Measurements from ENCODE around the gene CNNM3. TPM values are rescaled to one million over a fixed set of nuclear protein-coding genes. Genes with fewer than 3 reads are reported as not detected.

Gene CNNM3
- total RNA-seq, 1 donor from 2014 or later: 14.7 TPM

DNA sequence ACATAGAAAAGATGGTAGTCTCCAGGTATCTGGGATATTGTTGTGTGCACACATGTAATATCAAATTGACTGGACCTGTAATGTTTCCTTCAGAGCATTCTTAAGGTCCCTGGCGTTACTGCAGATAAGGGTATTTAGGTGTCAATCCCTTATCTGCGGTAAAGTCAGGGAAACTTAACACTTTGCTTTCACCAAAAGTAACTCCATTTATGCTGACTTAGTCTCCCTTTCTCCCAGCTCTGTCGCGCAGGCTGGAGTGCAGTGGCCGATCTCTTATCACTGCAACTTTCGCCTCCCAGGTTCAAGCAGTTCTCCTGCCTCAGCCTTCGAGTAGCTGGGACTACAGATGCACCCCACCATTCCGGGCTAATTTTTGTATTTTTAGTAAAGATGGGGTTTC is 1.8 kb downstream of the CNNM3 start:
- Mint-ChIP-seq H3K36me3 (ENCODE audit: low read depth, unreplicated experiment) (no peaks in the 10 kb centered on the region), H3K27me3 (ENCODE audit: unreplicated experiment) (peaks cover 10% of the 10 kb centered on the region), H3K9me3 (ENCODE audit: unreplicated experiment) (no peaks in the 10 kb centered on the region), H3K27ac (ENCODE audit: unreplicated experiment) (peak overlapping the region; percentile 67), H3K4me3 (ENCODE audit: unreplicated experiment) (peak overlapping the region; percentile 86), H3K4me1 (ENCODE audit: unreplicated experiment) (peaks cover 20% of the 10 kb centered on the region)
- TF ChIP-seq, protein P1, sequence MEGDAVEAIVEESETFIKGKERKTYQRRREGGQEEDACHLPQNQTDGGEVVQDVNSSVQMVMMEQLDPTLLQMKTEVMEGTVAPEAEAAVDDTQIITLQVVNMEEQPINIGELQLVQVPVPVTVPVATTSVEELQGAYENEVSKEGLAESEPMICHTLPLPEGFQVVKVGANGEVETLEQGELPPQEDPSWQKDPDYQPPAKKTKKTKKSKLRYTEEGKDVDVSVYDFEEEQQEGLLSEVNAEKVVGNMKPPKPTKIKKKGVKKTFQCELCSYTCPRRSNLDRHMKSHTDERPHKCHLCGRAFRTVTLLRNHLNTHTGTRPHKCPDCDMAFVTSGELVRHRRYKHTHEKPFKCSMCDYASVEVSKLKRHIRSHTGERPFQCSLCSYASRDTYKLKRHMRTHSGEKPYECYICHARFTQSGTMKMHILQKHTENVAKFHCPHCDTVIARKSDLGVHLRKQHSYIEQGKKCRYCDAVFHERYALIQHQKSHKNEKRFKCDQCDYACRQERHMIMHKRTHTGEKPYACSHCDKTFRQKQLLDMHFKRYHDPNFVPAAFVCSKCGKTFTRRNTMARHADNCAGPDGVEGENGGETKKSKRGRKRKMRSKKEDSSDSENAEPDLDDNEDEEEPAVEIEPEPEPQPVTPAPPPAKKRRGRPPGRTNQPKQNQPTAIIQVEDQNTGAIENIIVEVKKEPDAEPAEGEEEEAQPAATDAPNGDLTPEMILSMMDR (IDR thresholded peaks at IDR 0.05; ENCODE audit: unreplicated experiment): no peak
- no peak for DNase-seq (ENCODE audit: low spot score)

DNA sequence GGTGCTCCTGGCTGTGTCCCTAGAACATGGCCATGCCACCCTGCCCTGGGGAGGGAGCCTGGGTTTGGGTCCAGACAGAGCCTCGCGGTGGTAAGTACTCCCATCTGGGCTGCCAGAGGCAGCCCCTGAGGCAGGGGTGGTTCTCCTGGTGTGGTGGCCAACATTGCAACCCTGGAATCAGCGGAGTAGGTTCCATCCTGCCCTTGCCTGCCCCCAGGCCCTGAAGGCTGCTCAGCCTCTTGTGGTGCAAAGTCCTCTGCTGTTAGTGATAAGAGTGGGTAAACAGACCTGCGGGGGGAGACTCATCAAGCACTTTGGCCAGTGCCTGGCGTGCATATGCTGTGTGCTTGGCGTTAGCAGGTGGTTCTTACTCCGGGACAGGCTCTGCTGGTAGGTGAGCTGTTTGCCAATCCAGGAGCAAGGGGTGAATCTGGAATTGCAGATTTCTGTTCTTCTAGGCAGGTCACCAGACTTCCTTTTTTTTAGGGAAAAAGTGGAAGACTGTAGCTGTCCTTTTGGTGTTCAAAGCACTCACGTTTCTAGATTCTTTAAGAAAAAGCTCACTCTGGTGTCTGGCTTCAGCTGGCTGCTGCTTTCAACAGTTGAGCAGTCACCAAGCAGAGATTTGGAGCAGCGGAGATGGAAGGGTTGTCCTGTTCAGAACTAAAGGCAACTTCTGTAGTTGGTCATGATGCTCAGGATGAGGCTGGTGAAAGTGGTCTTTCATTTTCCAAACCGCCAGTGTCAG is 3.2 kb downstream of the CNNM3 start:
- TF ChIP-seq, protein P1 (IDR thresholded peaks at IDR 0.05; ENCODE audit: unreplicated experiment): no peak
- H3K4me1 Mint-ChIP-seq (ENCODE audit: unreplicated experiment): peaks cover 20% of the 10 kb centered on the region
- H3K27ac Mint-ChIP-seq (ENCODE audit: unreplicated experiment): no peak overlapping the region
- H3K9me3 Mint-ChIP-seq (ENCODE audit: unreplicated experiment): no peaks in the 10 kb centered on the region
- H3K36me3 Mint-ChIP-seq (ENCODE audit: low read depth, unreplicated experiment): no peaks in the 10 kb centered on the region
- no peak for DNase-seq (ENCODE audit: low spot score)
- H3K4me3 Mint-ChIP-seq (ENCODE audit: unreplicated experiment): no peak overlapping the region
- peaks cover 10% of the 10 kb centered on the region for H3K27me3 Mint-ChIP-seq (ENCODE audit: unreplicated experiment)

DNA sequence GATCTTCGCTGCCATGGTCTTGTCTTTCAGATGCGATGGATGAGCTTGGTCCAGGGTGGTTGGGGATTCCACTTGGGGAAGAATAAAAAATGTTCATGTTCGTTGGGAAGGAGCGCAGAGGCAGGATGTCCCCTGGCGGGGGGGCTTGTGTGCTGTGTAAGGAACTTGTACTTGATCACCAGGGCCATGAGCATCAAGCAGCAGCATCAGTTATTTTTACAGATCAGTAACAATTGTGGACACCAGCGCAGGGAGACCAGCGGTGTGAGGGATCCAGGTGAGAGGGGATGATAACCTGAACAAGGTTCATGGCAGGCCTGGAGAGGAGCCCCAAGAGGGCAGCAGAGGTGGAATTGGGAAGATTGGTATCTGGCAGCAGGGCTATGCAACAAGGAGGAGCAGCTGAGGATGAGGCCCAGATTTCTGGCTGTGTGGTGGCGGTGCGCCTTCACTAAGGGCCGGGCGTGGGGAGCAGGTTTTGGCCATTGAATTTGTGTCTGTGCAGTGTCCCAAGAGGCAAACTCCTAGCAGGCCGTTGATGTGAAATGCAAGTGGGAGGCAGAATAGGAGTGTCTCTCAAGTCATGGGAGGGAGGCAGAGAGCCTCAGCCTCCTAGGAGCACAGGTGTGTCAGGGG is 3.9 kb downstream of the CNNM3 start:
- H3K4me1 Mint-ChIP-seq (ENCODE audit: unreplicated experiment): peaks cover 20% of the 10 kb centered on the region
- DNase-seq (ENCODE audit: low spot score): no peak
- H3K9me3 Mint-ChIP-seq (ENCODE audit: unreplicated experiment): no peaks in the 10 kb centered on the region
- no peaks in the 10 kb centered on the region for H3K36me3 Mint-ChIP-seq (ENCODE audit: low read depth, unreplicated experiment)
- TF ChIP-seq, protein P1 (IDR thresholded peaks at IDR 0.05; ENCODE audit: unreplicated experiment): no peak
- peaks cover 10% of the 10 kb centered on the region for H3K27me3 Mint-ChIP-seq (ENCODE audit: unreplicated experiment)
- H3K27ac Mint-ChIP-seq (ENCODE audit: unreplicated experiment): no peak overlapping the region
- H3K4me3 Mint-ChIP-seq (ENCODE audit: unreplicated experiment): no peak overlapping the region

DNA sequence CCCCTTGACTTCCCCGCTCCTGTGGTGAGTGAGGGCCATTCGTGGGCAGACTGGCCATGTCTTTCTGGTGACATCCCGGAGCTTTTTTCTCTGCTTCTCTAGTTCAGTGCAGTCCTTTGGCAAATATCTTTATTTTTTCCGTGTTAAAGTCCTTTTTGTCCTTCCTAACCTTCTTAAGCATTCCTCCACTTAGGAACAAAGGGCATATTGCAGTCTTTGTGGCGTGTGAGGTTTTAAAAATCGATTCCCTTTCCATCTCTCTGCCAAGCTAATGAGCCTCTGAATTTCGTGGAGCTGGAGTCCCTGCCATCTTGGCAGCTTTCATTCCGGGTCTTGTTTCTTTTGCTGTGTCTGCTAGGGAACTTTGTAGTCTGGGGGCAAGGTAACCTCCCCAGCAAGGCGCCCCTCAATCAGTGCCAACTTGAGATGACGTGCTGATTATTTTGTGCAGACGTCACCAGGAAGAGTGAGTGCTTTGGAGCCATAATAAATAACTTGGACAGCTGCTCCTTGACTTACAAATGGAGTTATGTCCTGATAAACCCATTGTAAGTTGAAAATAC is 5.1 kb downstream of the CNNM3 start:
- TF ChIP-seq, protein P1 (IDR thresholded peaks at IDR 0.05; ENCODE audit: unreplicated experiment): no peak
- Mint-ChIP-seq H3K27me3 (ENCODE audit: unreplicated experiment) (peaks cover 10% of the 10 kb centered on the region), H3K36me3 (ENCODE audit: low read depth, unreplicated experiment) (no peaks in the 10 kb centered on the region), H3K27ac (ENCODE audit: unreplicated experiment) (no peak overlapping the region), H3K4me1 (ENCODE audit: unreplicated experiment) (peaks cover 20% of the 10 kb centered on the region), H3K9me3 (ENCODE audit: unreplicated experiment) (no peaks in the 10 kb centered on the region), H3K4me3 (ENCODE audit: unreplicated experiment) (no peak overlapping the region)
- no peak for DNase-seq (ENCODE audit: low spot score)

DNA sequence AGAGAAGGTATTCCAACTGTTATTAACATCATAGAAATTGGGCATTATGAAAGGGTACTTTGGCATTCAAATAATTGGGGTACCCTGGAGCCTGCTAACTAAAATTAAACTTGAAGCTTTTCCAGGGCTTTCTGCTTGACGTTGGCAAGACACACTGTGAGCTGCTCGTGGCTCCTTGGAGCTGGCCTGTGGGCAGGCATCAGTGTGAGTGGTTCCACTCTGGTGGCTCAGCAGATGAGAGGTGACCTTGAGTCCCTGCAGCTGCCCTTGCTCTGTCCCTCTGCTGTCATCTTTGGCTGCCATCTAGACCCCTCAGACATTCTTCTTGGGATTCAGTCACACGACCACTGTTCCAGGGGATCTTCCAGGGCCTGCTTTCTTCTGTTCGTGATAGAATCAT is 6.7 kb downstream of the CNNM3 start:
- peaks cover 10% of the 10 kb centered on the region for H3K27me3 Mint-ChIP-seq (ENCODE audit: unreplicated experiment)
- no peak overlapping the region for H3K27ac Mint-ChIP-seq (ENCODE audit: unreplicated experiment)
- H3K36me3 Mint-ChIP-seq (ENCODE audit: low read depth, unreplicated experiment): no peaks in the 10 kb centered on the region
- no peak for DNase-seq (ENCODE audit: low spot score)
- H3K9me3 Mint-ChIP-seq (ENCODE audit: unreplicated experiment): no peaks in the 10 kb centered on the region
- H3K4me1 Mint-ChIP-seq (ENCODE audit: unreplicated experiment): peaks cover 13% of the 10 kb centered on the region
- TF ChIP-seq, protein P1 (IDR thresholded peaks at IDR 0.05; ENCODE audit: unreplicated experiment): no peak
- H3K4me3 Mint-ChIP-seq (ENCODE audit: unreplicated experiment): no peak overlapping the region

Data from endothelial cell (in vitro differentiated cells).